Glomerular endothelial cell (primary cell): ENCODE data around the gene SLC24A1. TPM values are rescaled to one million over a fixed set of nuclear protein-coding genes. Genes with fewer than 3 reads are reported as not detected.

Source experiments
- DNase-seq: peaks from one replicate; pipeline ENCODE4 v3.0.0-alpha.2; 2011; ENCODE audit warnings: low read depth, low spot score; ENCODE audit errors: extremely low read depth
- total RNA-seq: library from RNA; depleted of rRNA; stranded (reverse); fragments of >200 nt; gene quantifications from 2 replicates; pipeline ENCODE4 v1.2.3, GENCODE V29; 2015

The SLC24A1 gene
- 5.3 and 7.6 TPM in 2 replicates for total RNA-seq

GRCh38 chr15:65621638-65622037, at the start of gene SLC24A1:
Gene SLC24A1 (plus strand): TSS chr15:65621938. CDS start chr15:65624081, 2,143 bp downstream.
- no peak for DNase-seq

- no peak for DNase-seq
Observed at GRCh38 chr15:65571971-65572370, 49.8 kb upstream of the SLC24A1 start.

GRCh38 chr15:65576664-65577063, 45.1 kb upstream of the SLC24A1 start:
- DNase-seq: no peak

GRCh38 chr15:65577129-65577996, 44.4 kb upstream of the SLC24A1 start:
- no peak for DNase-seq

- DNase-seq: no peak
Observed at GRCh38 chr15:65578904-65579728, 42.6 kb upstream of the SLC24A1 start.

GRCh38 chr15:65579762-65580161, 42.0 kb upstream of the SLC24A1 start:
- no peak for DNase-seq

- no peak for DNase-seq
Observed at GRCh38 chr15:65580287-65580686, 41.5 kb upstream of the SLC24A1 start.

GRCh38 chr15:65583701-65584100, 38.0 kb upstream of the SLC24A1 start:
- no peak for DNase-seq

- DNase-seq: no peak
Observed at GRCh38 chr15:65584241-65584640, 37.5 kb upstream of the SLC24A1 start.

- no peak for DNase-seq
Observed at GRCh38 chr15:65587094-65587493, 34.6 kb upstream of the SLC24A1 start.

GRCh38 chr15:65595960-65596359, 25.8 kb upstream of the SLC24A1 start:
- DNase-seq: no peak

- DNase-seq: no peak
Observed at GRCh38 chr15:65598468-65598867, 23.3 kb upstream of the SLC24A1 start.

- DNase-seq: no peak
Observed at GRCh38 chr15:65599677-65600076, 22.1 kb upstream of the SLC24A1 start.

- no peak for DNase-seq
Observed at GRCh38 chr15:65603134-65603533, 18.6 kb upstream of the SLC24A1 start.

GRCh38 chr15:65603559-65603958, 18.2 kb upstream of the SLC24A1 start:
- no peak for DNase-seq

- DNase-seq: peak; percentile 60
Observed at GRCh38 chr15:65610871-65611718, 10.6 kb upstream of the SLC24A1 start, which contains the start of gene INTS14. Gene INTS14 (minus strand): TSS chr15:65611131. CDS start chr15:65607380, 3,751 bp downstream.

GRCh38 chr15:65611888-65612615, 9.7 kb upstream of the SLC24A1 start:
- no peak for DNase-seq

GRCh38 chr15:65612616-65612946, 9.2 kb upstream of the SLC24A1 start:
- DNase-seq: no peak

GRCh38 chr15:65612949-65613744, 8.6 kb upstream of the SLC24A1 start:
- DNase-seq: no peak
